ENCODE data around the gene TRIM47. TPM values are rescaled to one million over a fixed set of nuclear protein-coding genes. Genes with fewer than 3 reads are reported as not detected.

Gene TRIM47
- total RNA-seq, 1 experiment from 2014 or later, result 86.7 TPM

- ATAC-seq, result peak; percentile 79
- peaks cover 26% of the 10 kb centered on the region; the same call in 1 of the 2 replicates for H3K79me2 ChIP-seq (ENCODE audit: insufficient read depth, low read length)
- ChIA-PET RAD21 (ENCODE audit: low non-redundant PET in 1 of 2, low total read pairs in 2 of 2, uncharacterized antibody in 2 of 2, unreplicated experiment in 2 of 2) (interaction anchor here (0.7 to 1.1 kb wide), 3 partner anchors 19 to 181 kb away, joined by 4 to 6 read pairs (median 4); partner anchors contain the start of gene TRIM47 (in 1 of the 2)), CTCF (interaction anchor here (0.7 to 2.3 kb wide), 5 partner anchors 17 to 117 kb away, joined by 3 to 8 read pairs (median 3); partner anchors contain the start of genes TRIM47 and WBP2), POLR2A (interaction anchor here (0.6 to 5.1 kb wide), 11 partner anchors 8 to 133 kb away, joined by 3 to 22 read pairs (median 4); partner anchors contain the start of genes ACOX1, MRPL38, TEN1 and TRIM47)
- no peaks in the 10 kb centered on the region for H3K9me3 ChIP-seq (ENCODE audit: control insufficient read depth in 1 of 2, insufficient read depth in 1 of 2, low read depth in 1 of 2, low read length in 2 of 2)
- peak within 1 kb of the TSS; percentile 84 for H3K9ac ChIP-seq (ENCODE audit: low read length)
- peak within 1 kb of the TSS; percentile 100 for H3K27ac ChIP-seq (ENCODE audit: low read depth, low read length)
- no peaks in the 10 kb centered on the region for H4K20me1 ChIP-seq (ENCODE audit: insufficient read depth)
- no peak for DNase-seq (ENCODE audit: low read depth, low spot score)
- no peak within 1 kb of the TSS for H2AFZ ChIP-seq (ENCODE audit: low read depth, low read length, poor library complexity, severe bottlenecking)
- H3K27me3 ChIP-seq (ENCODE audit: insufficient read depth, low read length), result no peaks in the 10 kb centered on the region
- H3K4me2 ChIP-seq (ENCODE audit: low read length), result peak within 1 kb of the TSS; percentile 95
- H3K4me3 ChIP-seq (replicated peaks in 1 of 2; ENCODE audit: low read depth in 1 of 2, low read length in 2 of 2), result peak within 1 kb of the TSS; percentile 64 to 72
- intact Hi-C loops (cut with micrococcal nuclease), result no loop called here
- H3K36me3 ChIP-seq (ENCODE audit: control insufficient read depth in 1 of 2, insufficient read depth in 2 of 2, low read length in 2 of 2), result peaks cover 19 to 30% of the 10 kb centered on the region in 2 experiments
- H3K4me1 ChIP-seq (ENCODE audit: control insufficient read depth in 1 of 2, insufficient read depth in 2 of 2, low read length in 2 of 2), result peaks cover 13 to 26% of the 10 kb centered on the region in 2 experiments
- BruUV-seq (replicated peaks), result no TSS peak
- H3K9me2 ChIP-seq (ENCODE audit: insufficient read depth), result no peaks in the 10 kb centered on the region
- TF ChIP-seq CBX3 (IDR thresholded peaks at IDR 0.05; ENCODE audit: low read depth) (no peak), RAD21 (IDR thresholded peaks at IDR 0.05; ENCODE audit: low read depth) (no peak; the same call in 1 of the 2 replicates), YY1 (IDR thresholded peaks at IDR 0.05; ENCODE audit: extremely low read depth, insufficient replicate concordance, low read depth, low read length) (peak; percentile 89), FOSL1 (IDR thresholded peaks at IDR 0.05; ENCODE audit: low read depth) (no peak), JUND (IDR thresholded peaks at IDR 0.05) (no peak), POLR2AphosphoS5 (IDR thresholded peaks at IDR 0.05; ENCODE audit: low read depth, low read length) (peak; percentile 91), EZH2phosphoT487 (IDR thresholded peaks at IDR 0.05; ENCODE audit: borderline replicate concordance) (no peak), SIN3A (IDR thresholded peaks at IDR 0.05; ENCODE audit: low read depth) (peak; percentile 89), SRF (IDR thresholded peaks at IDR 0.05; ENCODE audit: low read depth) (no peak), SP1 (IDR thresholded peaks at IDR 0.05; ENCODE audit: low read depth) (no peak; the same call in 1 of the 2 replicates), TCF7L2 (IDR thresholded peaks at IDR 0.05; ENCODE audit: borderline replicate concordance, extremely low read depth, insufficient read depth, insufficient read length) (peak; percentile 51), CEBPB (IDR thresholded peaks at IDR 0.05; ENCODE audit: low read depth) (no peak), ATF3 (IDR thresholded peaks at IDR 0.05) (no peak), EZH2 (IDR thresholded peaks at IDR 0.05) (no peak), EGR1 (IDR thresholded peaks at IDR 0.05; ENCODE audit: low read depth) (no peak), ELF1 (IDR thresholded peaks at IDR 0.05; ENCODE audit: borderline replicate concordance, low read depth) (no peak), CTCF (IDR thresholded peaks at IDR 0.05 in 2 of 3, conservative IDR thresholded peaks at IDR 0.05 in 1 of 3; ENCODE audit: borderline replicate concordance in 1 of 3, insufficient read depth in 1 of 3, low read depth in 2 of 3, low read length in 2 of 3) (peak in 1 of 3 experiments; percentile 0; a peak in 1 of 6 replicates), REST (IDR thresholded peaks at IDR 0.05; ENCODE audit: low read depth) (no peak), ZNF274 (IDR thresholded peaks at IDR 0.05; ENCODE audit: low read depth, low read length) (no peak), MAX (IDR thresholded peaks at IDR 0.05) (peak; percentile 85)
Observed at GRCh38 chr17:75896415-75897159, 18.2 kb upstream of the TRIM47 start, which contains the start of gene TRIM65. Gene TRIM65, minus strand, starts transcription at chr17:75896951. Its CDS starts 14 bp downstream, at chr17:75896937.

Data from HCT116 (cell line).